ENCODE results near the gene TMEM63A.
"Not testable (repeated sequence)": the region's sequence is repeated elsewhere in the genome, so short reads cannot be mapped to it uniquely, and the experiment has no call there.

Gene TMEM63A

GRCh38 chr1:225881959-225882693, at the start of gene TMEM63A:
TMEM63A (minus strand) TSS chr1:225882380; CDS start chr1:225877580, 4,800 bp downstream.
- peak; percentile 73 for DNase-seq (ENCODE audit: low read depth)

- no peak for DNase-seq (ENCODE audit: low read depth)
These were observed 49.3 kb upstream of the TMEM63A start for GRCh38 chr1:225931270-225932136.

- DNase-seq (ENCODE audit: low read depth), result no peak
These were observed 48.4 kb upstream of the TMEM63A start for GRCh38 chr1:225930566-225930965.

GRCh38 chr1:225929462-225929861, 47.3 kb upstream of the TMEM63A start:
- DNase-seq (ENCODE audit: low read depth), result not testable (repeated sequence)

- DNase-seq (ENCODE audit: low read depth), result no peak
These were observed 46.3 kb upstream of the TMEM63A start for GRCh38 chr1:225928186-225929175.

- peak; percentile 29 for DNase-seq (ENCODE audit: low read depth)
These were observed 44.5 kb upstream of the TMEM63A start for GRCh38 chr1:225926551-225927113.

GRCh38 chr1:225923692-225924555, 41.7 kb upstream of the TMEM63A start, which contains the start of gene PYCR2:
PYCR2 (minus strand) TSS chr1:225924250; CDS start chr1:225924110, 140 bp downstream.
- DNase-seq (ENCODE audit: low read depth), result peak; percentile 91

GRCh38 chr1:225923381-225923691, 41.2 kb upstream of the TMEM63A start:
- no peak for DNase-seq (ENCODE audit: low read depth)

- no peak for DNase-seq (ENCODE audit: low read depth)
These were observed 39.8 kb upstream of the TMEM63A start for GRCh38 chr1:225921734-225922709.

- peak; percentile 54 for DNase-seq (ENCODE audit: low read depth)
These were observed 37.7 kb upstream of the TMEM63A start for GRCh38 chr1:225919906-225920305.

GRCh38 chr1:225918280-225918679, 36.1 kb upstream of the TMEM63A start:
- DNase-seq (ENCODE audit: low read depth), result no peak

- no peak for DNase-seq (ENCODE audit: low read depth)
These were observed 35.4 kb upstream of the TMEM63A start for GRCh38 chr1:225917536-225917935.

GRCh38 chr1:225917101-225917500, 34.9 kb upstream of the TMEM63A start:
- no peak for DNase-seq (ENCODE audit: low read depth)

GRCh38 chr1:225915538-225915991, 33.4 kb upstream of the TMEM63A start:
- DNase-seq (ENCODE audit: low read depth), result no peak

- DNase-seq (ENCODE audit: low read depth), result no peak
These were observed 32.8 kb upstream of the TMEM63A start for GRCh38 chr1:225914947-225915346.

- DNase-seq (ENCODE audit: low read depth), result no peak
These were observed 32.2 kb upstream of the TMEM63A start for GRCh38 chr1:225914391-225914790.

GRCh38 chr1:225911191-225912130, 29.3 kb upstream of the TMEM63A start:
- DNase-seq (ENCODE audit: low read depth), result peak; percentile 13

- no peak for DNase-seq (ENCODE audit: low read depth)
These were observed 27.3 kb upstream of the TMEM63A start for GRCh38 chr1:225909477-225909876.
